MM.1S (cell line): ENCODE measurements around the gene SMPD2.

Source experiments
- CTCF ChIP-seq: fragments of 300-600 bp; sonication (generic); IDR thresholded peaks from 2 replicates; pipeline ENCODE4 v1.5.1; 2016; ENCODE audit warnings: antibody characterized with exemption, low read length, mixed read lengths
- EZH2 ChIP-seq: fragments of 300-600 bp; sonication (generic); optimal IDR thresholded peaks from 2 replicates; pipeline ENCODE3; 2017; ENCODE audit warnings: low read depth, mild to moderate bottlenecking, antibody characterized with exemption, low read length, mixed read lengths
- EZH2phosphoT487 ChIP-seq: fragments of 300-600 bp; sonication (generic); IDR thresholded peaks from 2 replicates; pipeline ENCODE4 v1.6.1; 2018; ENCODE audit warnings: antibody characterized with exemption, low read length

- TF ChIP-seq CTCF = no peak
- no peak for TF ChIP-seq EZH2phosphoT487
- no peak for TF ChIP-seq EZH2
Measured at GRCh38 chr6:109480993-109481480, 40.5 kb downstream of the SMPD2 start.
